Effector memory CD8-positive, alpha-beta T cell (primary cell): ENCODE results near the gene ZNRF3.

Experiments
- ATAC-seq: fragments of 150-1000 bp; cut with Tn5 transposase; replicated peaks from 2 replicates; pipeline ENCODE4 v1.10.0; 2021; ENCODE audit warnings: mild to moderate bottlenecking, moderate library complexity
- DNase-seq, 3 experiments: peaks; one replicate each; pipeline ENCODE4 v3.0.0; 2021
- H3K27ac Mint-ChIP-seq, 2 donors: one replicate each; pipeline ENCODE4 v1.8.0; 2022; ENCODE audit warnings: mild to moderate bottlenecking in 2 of 2, mixed read lengths in 2 of 2, moderate library complexity in 2 of 2
- H3K27me3 Mint-ChIP-seq, 2 donors: one replicate each; pipeline ENCODE4 v1.8.0; 2022; ENCODE audit warnings: mixed read lengths in 2 of 2
- H3K36me3 Mint-ChIP-seq: one replicate; pipeline ENCODE4 v1.8.0; 2022; ENCODE audit warnings: mild to moderate bottlenecking, moderate library complexity, mixed read lengths; ENCODE audit not compliant: insufficient read depth
- H3K4me1 Mint-ChIP-seq, 2 donors: one replicate each; pipeline ENCODE4 v1.8.0; 2022; ENCODE audit warnings: low read depth in 2 of 2, mixed read lengths in 2 of 2
- H3K4me3 Mint-ChIP-seq, 2 donors: one replicate each; pipeline ENCODE4 v1.8.0; 2022; ENCODE audit warnings: mild to moderate bottlenecking in 2 of 2, mixed read lengths in 2 of 2, moderate library complexity in 2 of 2
- H3K9me3 Mint-ChIP-seq, 2 donors: one replicate each; pipeline ENCODE4 v1.8.0; 2022; ENCODE audit warnings: mixed read lengths in 2 of 2

ZNRF3 gene

GRCh38 chr22:28985581-28986290 is 102.4 kb downstream of the ZNRF3 start:
- Mint-ChIP-seq H3K27me3 (peaks cover 6 to 37% of the 10 kb centered on the region in 2 donors), H3K36me3 (no peaks in the 10 kb centered on the region), H3K27ac (no peak overlapping the region), H3K9me3 (peaks cover 0 to 2% of the 10 kb centered on the region in 2 donors), H3K4me3 (no peak overlapping the region), H3K4me1 (no peaks in the 10 kb centered on the region)
- ATAC-seq, result no peak
- no peak for DNase-seq

GRCh38 chr22:28986366-28986765 is 103.0 kb downstream of the ZNRF3 start:
- Mint-ChIP-seq H3K4me1 (no peaks in the 10 kb centered on the region), H3K36me3 (no peaks in the 10 kb centered on the region), H3K27me3 (peaks cover 6 to 37% of the 10 kb centered on the region in 2 donors), H3K27ac (no peak overlapping the region), H3K4me3 (no peak overlapping the region), H3K9me3 (peaks cover 0 to 2% of the 10 kb centered on the region in 2 donors)
- no peak for DNase-seq
- ATAC-seq, result no peak

DNA sequence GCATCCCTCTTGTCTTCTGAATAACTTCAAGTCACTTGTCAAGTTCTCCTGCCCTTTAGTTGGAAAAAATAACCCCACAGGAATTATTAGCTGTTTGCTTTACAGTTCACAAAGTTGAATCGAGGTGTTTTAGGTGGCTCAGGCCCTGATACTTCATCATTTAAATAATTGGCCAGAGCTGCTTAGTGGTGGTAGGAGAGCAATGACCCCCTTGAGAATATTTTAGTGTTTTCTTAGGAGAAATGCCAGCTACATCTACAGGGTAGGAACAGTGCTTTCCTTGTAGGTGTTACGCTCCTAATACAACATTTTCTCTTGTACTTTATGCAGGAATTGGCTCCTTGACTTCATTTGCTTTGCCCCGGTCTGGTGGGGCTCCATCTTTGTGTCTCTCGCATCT is 105.1 kb downstream of the ZNRF3 start:
- Mint-ChIP-seq H3K27ac (no peak overlapping the region), H3K4me3 (no peak overlapping the region), H3K27me3 (peaks cover 0 to 28% of the 10 kb centered on the region in 2 donors), H3K9me3 (peaks cover 0 to 2% of the 10 kb centered on the region in 2 donors), H3K4me1 (no peaks in the 10 kb centered on the region), H3K36me3 (no peaks in the 10 kb centered on the region)
- ATAC-seq, result no peak
- no peak for DNase-seq

DNA sequence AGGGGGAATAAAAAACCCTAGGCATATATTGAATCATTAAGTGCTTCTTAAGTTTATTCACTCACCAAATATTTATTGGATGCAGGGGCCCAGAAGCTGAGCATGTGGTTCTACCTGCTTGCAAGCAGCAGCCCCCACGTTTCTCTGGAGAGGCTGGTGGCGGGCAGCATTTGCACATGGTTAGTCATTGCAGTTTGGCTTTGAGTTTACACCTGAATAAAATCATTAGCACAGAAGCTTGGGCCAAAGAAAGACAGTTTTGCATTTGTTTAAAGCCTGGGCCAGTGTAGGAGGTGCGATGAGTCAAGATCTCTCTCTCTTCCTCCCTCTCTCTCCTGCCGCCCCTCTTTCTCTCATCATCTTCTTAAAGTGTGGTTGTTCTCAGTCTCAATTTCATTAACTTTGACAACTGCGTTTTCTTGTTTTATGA is 105.7 kb downstream of the ZNRF3 start:
- DNase-seq, result no peak
- H3K27ac Mint-ChIP-seq, result no peak overlapping the region
- no peaks in the 10 kb centered on the region for H3K36me3 Mint-ChIP-seq
- peaks cover 0 to 22% of the 10 kb centered on the region in 2 donors for H3K27me3 Mint-ChIP-seq
- ATAC-seq, result no peak
- H3K4me1 Mint-ChIP-seq, result no peaks in the 10 kb centered on the region
- H3K9me3 Mint-ChIP-seq, result peaks cover 0 to 2% of the 10 kb centered on the region in 2 donors
- no peak overlapping the region for H3K4me3 Mint-ChIP-seq

- ATAC-seq, result no peak
- H3K27me3 Mint-ChIP-seq, result peaks cover 0 to 18% of the 10 kb centered on the region in 2 donors
- no peak overlapping the region for H3K27ac Mint-ChIP-seq
- peaks cover 0 to 2% of the 10 kb centered on the region in 2 donors for H3K9me3 Mint-ChIP-seq
- H3K36me3 Mint-ChIP-seq, result no peaks in the 10 kb centered on the region
- no peaks in the 10 kb centered on the region for H3K4me1 Mint-ChIP-seq
- no peak overlapping the region for H3K4me3 Mint-ChIP-seq
- DNase-seq, result no peak
Measured at GRCh38 chr22:28989484-28989883, 106.1 kb downstream of the ZNRF3 start.

DNA sequence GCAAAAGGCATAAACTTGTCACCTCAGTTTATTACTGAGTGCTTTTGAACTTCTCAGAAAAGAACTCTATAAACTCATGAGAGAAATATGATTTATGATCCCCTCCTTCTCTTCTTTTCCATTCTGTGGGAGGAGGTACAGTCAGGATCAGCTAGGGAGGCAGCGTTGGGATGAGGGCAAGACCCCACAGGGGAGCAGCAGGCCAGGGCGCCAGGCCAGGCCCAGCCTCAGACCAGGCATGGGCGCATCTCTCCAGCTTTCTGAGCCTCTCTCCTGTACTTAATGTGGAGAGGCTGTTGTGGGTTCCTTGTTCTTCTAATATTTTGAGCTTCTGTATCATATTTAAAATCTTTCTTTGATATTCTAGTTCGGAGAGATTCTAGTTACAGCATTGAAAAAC is 106.5 kb downstream of the ZNRF3 start:
- H3K27me3 Mint-ChIP-seq, result peaks cover 0 to 13% of the 10 kb centered on the region in 2 donors
- ATAC-seq, result no peak
- H3K4me1 Mint-ChIP-seq, result no peaks in the 10 kb centered on the region
- peaks cover 0 to 2% of the 10 kb centered on the region in 2 donors for H3K9me3 Mint-ChIP-seq
- DNase-seq, result no peak
- H3K36me3 Mint-ChIP-seq, result no peaks in the 10 kb centered on the region
- no peak overlapping the region for H3K27ac Mint-ChIP-seq
- H3K4me3 Mint-ChIP-seq, result no peak overlapping the region

GRCh38 chr22:28992565-28993356 is 109.4 kb downstream of the ZNRF3 start:
- no peaks in the 10 kb centered on the region for H3K9me3 Mint-ChIP-seq
- no peak overlapping the region for H3K27ac Mint-ChIP-seq
- H3K27me3 Mint-ChIP-seq, result no peaks in the 10 kb centered on the region
- no peak overlapping the region for H3K4me3 Mint-ChIP-seq
- no peaks in the 10 kb centered on the region for H3K4me1 Mint-ChIP-seq
- DNase-seq (no peak), ATAC-seq (no peak)
- no peaks in the 10 kb centered on the region for H3K36me3 Mint-ChIP-seq

GRCh38 chr22:28994522-28994921 is 111.2 kb downstream of the ZNRF3 start:
- no peak overlapping the region for H3K4me3 Mint-ChIP-seq
- ATAC-seq (no peak), DNase-seq (no peak)
- no peaks in the 10 kb centered on the region for H3K9me3 Mint-ChIP-seq
- H3K27me3 Mint-ChIP-seq, result no peaks in the 10 kb centered on the region
- no peaks in the 10 kb centered on the region for H3K4me1 Mint-ChIP-seq
- H3K27ac Mint-ChIP-seq, result no peak overlapping the region
- no peaks in the 10 kb centered on the region for H3K36me3 Mint-ChIP-seq

- Mint-ChIP-seq H3K4me3 (no peak overlapping the region), H3K9me3 (no peaks in the 10 kb centered on the region)
- DNase-seq, result no peak
Measured at GRCh38 chr22:28995551-28995950, 112.2 kb downstream of the ZNRF3 start.

DNA sequence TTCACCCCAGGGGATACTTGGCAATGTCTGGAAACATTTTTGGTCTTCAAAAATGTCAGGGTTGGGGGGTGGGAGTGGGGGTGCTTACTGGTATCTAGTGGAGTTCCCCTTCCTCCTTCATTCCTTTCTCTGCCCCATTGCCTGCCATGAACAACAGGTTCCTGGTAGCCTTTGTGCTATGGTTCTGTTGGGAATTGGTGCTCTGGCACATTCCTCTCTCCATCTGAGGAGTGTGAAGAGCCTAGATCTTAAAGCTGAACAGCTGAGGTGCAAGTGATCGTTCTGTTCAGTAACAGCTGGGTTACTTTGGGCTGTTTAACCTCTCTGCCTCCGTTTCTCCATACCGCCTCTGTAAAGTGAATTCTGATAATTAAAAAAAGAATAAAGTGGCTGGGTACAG is 114.0 kb downstream of the ZNRF3 start:
- Mint-ChIP-seq H3K9me3 (no peaks in the 10 kb centered on the region), H3K27ac (no peak overlapping the region), H3K36me3 (no peaks in the 10 kb centered on the region), H3K27me3 (peaks cover 0 to 1% of the 10 kb centered on the region in 2 donors), H3K4me3 (no peak overlapping the region), H3K4me1 (no peaks in the 10 kb centered on the region)
- DNase-seq (no peak), ATAC-seq (no peak)

More at GRCh38 chr22:28995551-28995950, 112.2 kb downstream of the ZNRF3 start:
- Mint-ChIP-seq H3K36me3 (no peaks in the 10 kb centered on the region), H3K4me1 (no peaks in the 10 kb centered on the region), H3K27me3 (no peaks in the 10 kb centered on the region), H3K27ac (no peak overlapping the region)
- ATAC-seq, result no peak

DNA sequence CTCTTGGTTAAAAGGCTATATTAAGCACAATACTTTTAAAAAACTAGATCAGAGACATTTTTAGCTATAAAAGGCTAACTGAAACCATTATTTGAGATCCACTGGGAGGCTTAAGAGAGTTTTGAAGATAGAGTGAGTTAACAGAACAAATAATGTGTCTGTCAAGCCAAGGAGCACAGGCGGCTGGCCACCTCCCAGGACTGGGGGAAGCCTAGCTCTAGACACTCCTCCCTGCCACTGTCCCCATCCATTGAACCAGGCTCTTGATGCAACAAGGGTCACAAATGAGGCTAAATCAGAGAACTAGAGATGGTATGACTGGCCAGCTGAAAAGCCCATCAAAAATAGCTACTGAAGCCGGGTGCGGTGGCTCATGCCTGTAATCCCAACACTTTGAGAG is 115.3 kb downstream of the ZNRF3 start:
- DNase-seq (no peak), ATAC-seq (no peak)
- Mint-ChIP-seq H3K36me3 (no peaks in the 10 kb centered on the region), H3K27ac (no peak overlapping the region), H3K4me3 (no peak overlapping the region), H3K4me1 (no peaks in the 10 kb centered on the region), H3K27me3 (peaks cover 0 to 5% of the 10 kb centered on the region in 2 donors), H3K9me3 (no peaks in the 10 kb centered on the region)

GRCh38 chr22:28999510-28999909 is 116.1 kb downstream of the ZNRF3 start:
- H3K4me1 Mint-ChIP-seq, result no peaks in the 10 kb centered on the region
- no peaks in the 10 kb centered on the region for H3K9me3 Mint-ChIP-seq
- peaks cover 0 to 5% of the 10 kb centered on the region in 2 donors for H3K27me3 Mint-ChIP-seq
- ATAC-seq (no peak), DNase-seq (no peak)
- no peak overlapping the region for H3K27ac Mint-ChIP-seq
- H3K4me3 Mint-ChIP-seq, result no peak overlapping the region
- H3K36me3 Mint-ChIP-seq, result no peaks in the 10 kb centered on the region

DNA sequence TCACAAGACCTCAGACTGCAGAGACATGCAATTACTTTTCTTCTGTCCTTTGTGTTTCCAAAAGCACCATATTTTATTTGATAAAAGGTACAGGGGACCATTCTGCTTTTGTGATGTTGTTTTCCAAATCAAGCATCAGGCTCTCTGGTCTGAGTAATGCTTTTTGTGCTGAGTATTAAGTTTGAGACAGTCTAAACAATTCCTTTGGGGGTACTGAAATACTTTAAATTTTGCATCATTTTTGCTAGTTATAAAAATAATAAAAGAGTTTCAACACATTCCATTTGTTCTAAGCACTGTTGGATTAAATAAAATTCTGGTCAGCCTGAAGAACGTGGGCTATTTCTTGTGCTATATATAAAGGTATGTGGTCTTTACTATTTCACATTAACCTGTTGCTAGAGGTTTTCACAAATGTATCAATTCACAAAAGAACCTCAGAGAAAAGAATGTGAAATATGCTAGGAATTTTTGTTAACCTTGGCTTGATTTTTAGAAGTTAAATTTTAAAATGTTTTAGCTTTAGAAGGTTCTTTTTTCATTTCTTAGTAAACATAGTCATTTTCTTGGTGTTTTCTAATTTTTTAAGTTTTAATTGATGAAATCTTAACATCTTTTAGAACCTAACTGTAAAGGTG is 116.7 kb downstream of the ZNRF3 start:
- no peak overlapping the region for H3K27ac Mint-ChIP-seq
- no peak for DNase-seq
- no peaks in the 10 kb centered on the region for H3K36me3 Mint-ChIP-seq
- no peaks in the 10 kb centered on the region for H3K9me3 Mint-ChIP-seq
- H3K4me1 Mint-ChIP-seq, result no peaks in the 10 kb centered on the region
- peaks cover 0 to 9% of the 10 kb centered on the region in 2 donors for H3K27me3 Mint-ChIP-seq
- H3K4me3 Mint-ChIP-seq, result no peak overlapping the region
- no peak for ATAC-seq
